ENCODE results near the gene PGM2L1. TPM values are rescaled to one million over a fixed set of nuclear protein-coding genes. Genes with fewer than 3 reads are reported as not detected.

Gene PGM2L1
- total RNA-seq, 4 donors from 2014 or later, result 1.0 to 21.8 (median 8.8) TPM

- Histone ChIP-seq H3K27ac (no peak overlapping the region), H3K36me3 (no peaks in the 10 kb centered on the region), H3K4me3 (no peak overlapping the region), H3K27me3 (no peaks in the 10 kb centered on the region), H3K9me3 (no peaks in the 10 kb centered on the region), H3K4me1 (no peaks in the 10 kb centered on the region)
- no peak for TF ChIP-seq POLR2A (IDR thresholded peaks at IDR 0.05)
- no peak for TF ChIP-seq CTCF (IDR thresholded peaks at IDR 0.05)
- intact Hi-C loops (cut with DNase I; ENCODE audit: low total_unique reads), result no loop called here
- DNase-seq, result no peak
Observed at GRCh38 chr11:74299015-74299414, 99.2 kb downstream of the PGM2L1 start.

- no peak for DNase-seq
- intact Hi-C loops (cut with DNase I; ENCODE audit: low total_unique reads), result no loop called here
- H3K9me3 ChIP-seq, result no peaks in the 10 kb centered on the region
- H3K4me3 ChIP-seq, result no peak overlapping the region
- no peaks in the 10 kb centered on the region for H3K4me1 ChIP-seq
- H3K36me3 ChIP-seq, result no peaks in the 10 kb centered on the region
- H3K27me3 ChIP-seq, result no peaks in the 10 kb centered on the region
- no peak overlapping the region for H3K27ac ChIP-seq
- TF ChIP-seq POLR2A (IDR thresholded peaks at IDR 0.05), result no peak
- no peak for TF ChIP-seq CTCF (IDR thresholded peaks at IDR 0.05)
Observed at GRCh38 chr11:74297484-74297883, 100.7 kb downstream of the PGM2L1 start.

- H3K9me3 ChIP-seq, result no peaks in the 10 kb centered on the region
- H3K36me3 ChIP-seq, result no peaks in the 10 kb centered on the region
- TF ChIP-seq CTCF (IDR thresholded peaks at IDR 0.05), result no peak
- no peak for TF ChIP-seq POLR2A (IDR thresholded peaks at IDR 0.05)
- no peaks in the 10 kb centered on the region for H3K4me1 ChIP-seq
- no peak for DNase-seq
- H3K27ac ChIP-seq, result peak overlapping the region in 1 of 2 donors; percentile 53
- intact Hi-C loops (cut with DNase I; ENCODE audit: low total_unique reads), result no loop called here
- no peak overlapping the region for H3K4me3 ChIP-seq
- H3K27me3 ChIP-seq, result no peaks in the 10 kb centered on the region
Observed at GRCh38 chr11:74288911-74289310, 109.3 kb downstream of the PGM2L1 start.

GRCh38 chr11:74288161-74288560 is 110.1 kb downstream of the PGM2L1 start:
- DNase-seq, result peak; percentile 45 to 61
- Histone ChIP-seq H3K27me3 (no peaks in the 10 kb centered on the region), H3K9me3 (no peaks in the 10 kb centered on the region), H3K36me3 (no peaks in the 10 kb centered on the region), H3K4me3 (no peak overlapping the region), H3K27ac (peak overlapping the region; percentile 53 to 56), H3K4me1 (no peaks in the 10 kb centered on the region)
- intact Hi-C loops (cut with DNase I; ENCODE audit: low total_unique reads), result no loop called here
- TF ChIP-seq POLR2A (IDR thresholded peaks at IDR 0.05) (no peak), CTCF (IDR thresholded peaks at IDR 0.05) (no peak)

GRCh38 chr11:74284466-74284865 is 113.8 kb downstream of the PGM2L1 start:
- no peaks in the 10 kb centered on the region for H3K4me1 ChIP-seq
- intact Hi-C loops (cut with DNase I; ENCODE audit: low total_unique reads), result no loop called here

More at GRCh38 chr11:74284466-74284865, 113.8 kb downstream of the PGM2L1 start:
- Histone ChIP-seq H3K9me3 (no peaks in the 10 kb centered on the region), H3K4me3 (no peak overlapping the region), H3K27ac (no peak overlapping the region), H3K36me3 (no peaks in the 10 kb centered on the region), H3K27me3 (no peaks in the 10 kb centered on the region)
- DNase-seq, result no peak
- TF ChIP-seq CTCF (IDR thresholded peaks at IDR 0.05) (no peak), POLR2A (IDR thresholded peaks at IDR 0.05) (no peak)

Measured in uterus (tissue), 4 donors.